ENCODE measurements around the gene HLA-DQA1.

DNA sequence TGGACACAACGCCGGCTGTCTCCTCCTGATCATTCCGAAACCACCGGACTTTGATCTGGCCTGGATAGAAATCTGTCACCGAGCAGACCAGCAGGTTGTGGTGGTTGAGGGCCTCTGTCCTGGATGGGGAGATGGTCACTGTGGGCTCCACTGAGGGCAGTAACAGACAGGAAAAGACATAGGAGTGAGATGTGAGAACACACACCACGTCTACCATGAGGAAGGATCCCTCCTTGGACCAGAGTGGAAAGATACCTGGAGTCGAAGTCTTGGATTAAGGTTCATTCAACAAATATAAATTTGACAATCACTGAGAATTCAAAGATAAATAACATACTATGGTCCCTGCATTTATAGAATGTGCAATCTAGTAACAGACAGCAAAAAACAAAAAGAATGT lies 24.9 kb downstream of the HLA-DQA1 start:
- no peak for TF ChIP-seq POLR2A (IDR thresholded peaks at IDR 0.05; ENCODE audit: low read length)
- TF ChIP-seq GATA1 (IDR thresholded peaks at IDR 0.05; ENCODE audit: low read depth, low read length) = no peak
